Raji (cell line): ENCODE measurements around the gene WSB2.

ENCODE experiments used
- POLR2A ChIP-seq: IDR thresholded peaks from 2 replicates; pipeline ENCODE4 v1.6.1; 2011; ENCODE audit warnings: low read depth, low read length, control low read depth; ENCODE audit not compliant: insufficient read depth

Gene WSB2

GRCh38 chr12:118053071-118053985 lies 7.7 kb downstream of the WSB2 start:
- no peak for TF ChIP-seq POLR2A

GRCh38 chr12:118052324-118053070 lies 8.5 kb downstream of the WSB2 start:
- no peak for TF ChIP-seq POLR2A

GRCh38 chr12:118050972-118051910 lies 9.7 kb downstream of the WSB2 start:
- TF ChIP-seq POLR2A, result no peak

GRCh38 chr12:118046430-118046829 lies 14.5 kb downstream of the WSB2 start:
- no peak for TF ChIP-seq POLR2A

- TF ChIP-seq POLR2A, result no peak
These were observed 16.4 kb downstream of the WSB2 start for GRCh38 chr12:118044577-118044976.

GRCh38 chr12:118044075-118044474 lies 16.9 kb downstream of the WSB2 start:
- TF ChIP-seq POLR2A, result no peak

- TF ChIP-seq POLR2A, result no peak
These were observed 18.9 kb downstream of the WSB2 start for GRCh38 chr12:118042091-118042490.

- TF ChIP-seq POLR2A, result no peak
These were observed 22.8 kb downstream of the WSB2 start for GRCh38 chr12:118038137-118038536.

GRCh38 chr12:118036672-118037411 lies 24.1 kb downstream of the WSB2 start:
- TF ChIP-seq POLR2A, result no peak

- TF ChIP-seq POLR2A, result no peak
These were observed 25.6 kb downstream of the WSB2 start for GRCh38 chr12:118035190-118036041.

- TF ChIP-seq POLR2A, result no peak
These were observed 26.4 kb downstream of the WSB2 start for GRCh38 chr12:118034429-118035189.

- no peak for TF ChIP-seq POLR2A
These were observed 27.1 kb downstream of the WSB2 start for GRCh38 chr12:118033902-118034301.

- no peak for TF ChIP-seq POLR2A
These were observed 27.7 kb downstream of the WSB2 start for GRCh38 chr12:118033323-118033722.

GRCh38 chr12:118032188-118032587 lies 28.8 kb downstream of the WSB2 start:
- TF ChIP-seq POLR2A, result no peak
